D721Med (cell line): ENCODE measurements around the gene TMEM108.
A peak's percentile ranks its signal among the peaks of the same experiment; 100 is the strongest.

Source experiments
- DNase-seq: peaks from one replicate; pipeline ENCODE4 v3.0.0; 2011; ENCODE audit warnings: low spot score; ENCODE audit not compliant: insufficient read length
- FAIRE-seq: peaks from 2 replicates; lab custom pipeline; 2011; peaks lifted over from hg19 to GRCh38; lab: Jason Lieb, UNC
- TF ChIP-seq, protein P1 (sequence below): IDR thresholded peaks from 2 replicates; pipeline ENCODE4 v1.5.1; 2012; ENCODE audit warnings: mild to moderate bottlenecking, control low read depth; ENCODE audit not compliant: insufficient read depth; ENCODE audit errors: missing control alignments

Gene TMEM108

DNA sequence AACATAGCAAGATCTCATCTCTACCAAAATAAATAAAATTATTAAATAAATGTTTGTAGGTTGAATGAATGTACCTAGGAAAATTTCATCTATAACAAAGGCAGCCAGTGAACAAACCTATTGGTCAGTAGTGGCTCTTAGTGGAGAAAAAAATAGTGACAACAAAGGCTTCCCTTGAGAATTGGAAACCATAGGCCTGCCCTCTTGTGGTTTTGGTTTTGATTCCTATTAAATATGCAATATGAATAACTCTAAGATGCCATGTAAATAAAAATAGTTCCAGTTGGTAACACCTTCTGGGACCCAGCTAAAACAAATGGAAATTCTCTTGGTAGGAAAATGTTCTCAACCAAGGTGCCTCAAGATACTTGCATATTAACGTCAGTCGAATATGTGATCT, 216.0 kb downstream of the TMEM108 start:
- TF ChIP-seq, protein P1, sequence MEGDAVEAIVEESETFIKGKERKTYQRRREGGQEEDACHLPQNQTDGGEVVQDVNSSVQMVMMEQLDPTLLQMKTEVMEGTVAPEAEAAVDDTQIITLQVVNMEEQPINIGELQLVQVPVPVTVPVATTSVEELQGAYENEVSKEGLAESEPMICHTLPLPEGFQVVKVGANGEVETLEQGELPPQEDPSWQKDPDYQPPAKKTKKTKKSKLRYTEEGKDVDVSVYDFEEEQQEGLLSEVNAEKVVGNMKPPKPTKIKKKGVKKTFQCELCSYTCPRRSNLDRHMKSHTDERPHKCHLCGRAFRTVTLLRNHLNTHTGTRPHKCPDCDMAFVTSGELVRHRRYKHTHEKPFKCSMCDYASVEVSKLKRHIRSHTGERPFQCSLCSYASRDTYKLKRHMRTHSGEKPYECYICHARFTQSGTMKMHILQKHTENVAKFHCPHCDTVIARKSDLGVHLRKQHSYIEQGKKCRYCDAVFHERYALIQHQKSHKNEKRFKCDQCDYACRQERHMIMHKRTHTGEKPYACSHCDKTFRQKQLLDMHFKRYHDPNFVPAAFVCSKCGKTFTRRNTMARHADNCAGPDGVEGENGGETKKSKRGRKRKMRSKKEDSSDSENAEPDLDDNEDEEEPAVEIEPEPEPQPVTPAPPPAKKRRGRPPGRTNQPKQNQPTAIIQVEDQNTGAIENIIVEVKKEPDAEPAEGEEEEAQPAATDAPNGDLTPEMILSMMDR: no peak
- DNase-seq (no peak), FAIRE-seq (no peak)

DNA sequence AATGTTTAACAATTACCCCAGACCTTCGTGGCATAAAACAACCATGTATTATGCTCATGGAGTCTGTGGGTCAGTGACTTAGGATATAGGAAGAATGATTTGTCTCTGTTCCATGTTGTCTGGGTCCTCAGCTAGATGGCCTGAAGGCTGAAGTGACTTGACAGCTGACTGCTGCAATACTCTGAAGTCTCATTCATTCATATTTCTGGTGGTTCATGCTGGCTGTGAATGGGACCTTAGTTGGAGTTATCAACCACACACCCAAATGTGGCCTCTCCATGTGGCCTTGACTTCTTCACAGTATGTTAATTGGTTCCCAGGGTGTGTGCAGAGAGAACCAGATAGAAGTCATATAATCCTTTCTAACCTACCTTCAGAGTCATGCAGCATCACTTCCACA, 216.5 kb downstream of the TMEM108 start:
- FAIRE-seq (peak; percentile 38), DNase-seq (no peak)
- TF ChIP-seq, protein P1: no peak

DNA sequence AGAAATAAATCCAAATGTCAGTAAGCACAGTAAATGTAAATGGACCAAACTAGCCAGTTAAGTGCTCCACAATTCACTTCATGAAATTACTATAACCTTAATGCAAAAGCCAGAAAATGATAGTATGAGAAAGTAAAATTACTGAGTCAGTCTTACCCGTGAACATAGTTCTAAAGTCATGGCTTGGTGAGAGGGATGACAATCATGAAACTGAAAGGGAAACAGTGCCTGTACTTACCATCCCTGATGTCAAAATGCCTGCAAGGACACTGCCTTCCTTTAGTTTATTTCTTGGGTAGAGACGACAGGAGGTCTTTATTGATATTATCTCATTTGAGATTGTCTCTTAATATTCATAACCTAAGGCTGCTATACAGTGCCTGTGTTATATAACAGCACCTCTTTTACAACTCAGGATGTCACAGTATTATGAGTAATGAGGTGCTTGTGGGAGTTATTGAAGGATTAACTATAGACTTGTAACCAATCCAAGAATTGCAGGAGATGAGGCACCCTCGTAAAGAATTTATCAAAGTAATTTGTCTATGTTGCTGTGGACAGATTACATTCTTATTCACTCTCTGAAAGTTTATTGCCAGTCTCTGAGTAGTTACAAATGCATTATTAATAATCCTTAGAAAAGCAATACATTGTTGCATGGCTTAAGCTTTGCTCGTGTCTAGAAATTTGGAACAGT, 218.7 kb downstream of the TMEM108 start:
- DNase-seq: no peak
- FAIRE-seq: peak; percentile 48
- TF ChIP-seq, protein P1: no peak

DNA sequence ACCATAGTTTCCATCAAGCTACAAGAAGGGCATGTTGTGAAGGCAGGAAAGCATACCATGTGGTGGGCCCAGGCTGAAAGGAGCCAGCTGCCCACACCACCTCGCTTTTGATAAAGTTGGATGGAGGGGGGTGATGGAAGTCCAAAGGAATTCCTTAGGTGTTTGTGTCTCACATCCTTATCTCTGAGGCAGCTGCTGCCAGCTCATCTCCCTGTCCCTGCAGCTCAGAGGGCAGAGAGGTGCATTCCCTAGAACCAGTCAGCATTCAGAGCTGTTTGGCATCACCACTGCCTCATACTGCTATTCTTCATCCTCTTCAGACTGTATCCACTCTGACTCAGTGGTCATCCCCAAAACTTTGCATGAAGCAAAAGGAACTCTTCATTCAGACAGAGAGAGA, 220.2 kb downstream of the TMEM108 start:
- TF ChIP-seq, protein P1: no peak
- DNase-seq (no peak), FAIRE-seq (no peak)

DNA sequence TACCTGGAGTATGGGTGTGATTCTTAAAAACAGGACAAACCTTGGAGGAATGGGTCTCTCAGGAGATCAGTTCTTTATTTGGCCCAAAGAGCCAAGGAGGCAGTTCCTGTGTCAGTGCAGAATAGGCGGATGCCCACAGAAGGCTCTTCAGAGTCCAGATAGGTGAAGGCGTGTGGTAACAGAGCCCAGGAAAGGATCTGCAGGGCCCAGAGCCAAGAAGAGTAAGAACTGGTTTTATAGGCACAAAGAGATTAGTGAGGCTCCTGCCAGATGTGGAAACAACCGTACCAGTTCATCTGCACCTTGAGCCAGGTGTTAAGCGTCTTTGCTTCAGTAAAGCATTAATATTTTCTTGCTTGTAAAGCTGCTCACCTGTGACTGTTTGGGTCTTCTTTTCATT, 221.6 kb downstream of the TMEM108 start:
- no peak for FAIRE-seq
- TF ChIP-seq, protein P1: no peak
- no peak for DNase-seq

DNA sequence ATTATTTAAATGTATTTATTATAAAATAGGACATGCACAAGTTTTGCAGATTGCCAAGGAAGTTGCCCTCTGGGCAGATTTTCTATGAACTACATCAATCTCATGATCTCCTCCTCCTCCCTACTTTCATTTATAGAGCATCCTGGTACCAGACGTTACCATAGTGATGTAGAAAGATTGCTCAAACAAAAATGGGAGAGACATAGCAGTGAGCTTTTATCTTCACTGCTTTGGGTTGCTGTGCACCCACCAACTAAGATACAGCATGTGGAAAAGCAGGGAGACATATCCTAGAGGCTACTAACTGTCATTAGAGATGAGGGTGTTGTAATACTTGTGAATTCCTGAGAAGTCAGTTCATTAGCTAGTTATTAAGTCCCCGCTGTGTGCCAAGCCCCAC, 224.1 kb downstream of the TMEM108 start:
- TF ChIP-seq, protein P1: no peak
- FAIRE-seq: no peak

DNA sequence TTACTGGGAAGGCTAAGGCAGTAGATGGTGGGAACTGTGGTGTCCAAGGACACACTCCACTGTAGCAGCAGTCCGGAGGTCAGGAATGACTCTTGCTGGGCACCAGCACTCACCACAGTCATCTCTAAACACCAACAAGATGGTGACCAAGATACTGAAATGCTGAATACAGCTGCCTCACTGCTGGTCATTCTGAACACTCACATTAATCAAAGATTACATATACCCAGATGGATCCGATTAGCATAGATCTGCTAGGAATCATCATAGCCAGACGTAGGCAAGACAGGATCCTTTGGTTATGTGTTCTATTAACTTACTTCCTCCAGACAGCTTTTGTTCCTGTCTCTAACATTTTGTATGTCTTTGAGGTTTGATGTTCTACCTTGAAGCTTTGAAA, 226.7 kb downstream of the TMEM108 start:
- FAIRE-seq: no peak
- TF ChIP-seq, protein P1: no peak

More for the DNA sequence above, 224.1 kb downstream of the TMEM108 start:
- no peak for DNase-seq

More for the DNA sequence above, 226.7 kb downstream of the TMEM108 start:
- no peak for DNase-seq
